Osteoblast (primary cell): Measurements from ENCODE around the gene LUZP1. TPM values are rescaled to one million over a fixed set of nuclear protein-coding genes. Genes with fewer than 3 reads are reported as not detected.
A peak's percentile ranks its signal among the peaks of the same experiment; 100 is the strongest.
"Not testable (repeated sequence)": the region's sequence is repeated elsewhere in the genome, so short reads cannot be mapped to it uniquely, and the experiment has no call there.

Experiments used
- DNase-seq: peaks from one replicate; pipeline ENCODE4 v3.0.0; 2011; ENCODE audit warnings: low spot score, mixed read lengths; ENCODE audit not compliant: insufficient read length; ENCODE audit errors: missing footprints
- H2AFZ ChIP-seq: 2 replicates; pipeline ENCODE4 v1.6.0; 2011; ENCODE audit warnings: mild to moderate bottlenecking, low read length
- H3K27ac ChIP-seq: 2 replicates; pipeline ENCODE4 v1.5.1; 2011; ENCODE audit warnings: mild to moderate bottlenecking, low read depth, low read length, moderate library complexity
- H3K27me3 ChIP-seq: 2 replicates; pipeline ENCODE4 v1.6.0; 2012; ENCODE audit warnings: mild to moderate bottlenecking, control low read depth, inconsistent platforms, low read length, moderate library complexity; ENCODE audit not compliant: insufficient read depth
- H3K36me3 ChIP-seq: 2 replicates; pipeline ENCODE4 v1.5.1; 2011; ENCODE audit warnings: mild to moderate bottlenecking, low read length, control low read depth, moderate library complexity; ENCODE audit not compliant: insufficient read depth
- H3K4me1 ChIP-seq: 2 replicates; pipeline ENCODE4 v1.5.1; 2011; ENCODE audit warnings: mild to moderate bottlenecking, low read length, control low read depth, moderate library complexity; ENCODE audit not compliant: insufficient read depth
- H3K4me2 ChIP-seq: 2 replicates; pipeline ENCODE4 v1.6.0; 2011; ENCODE audit warnings: mild to moderate bottlenecking, low read length; ENCODE audit not compliant: insufficient read depth
- H3K4me3 ChIP-seq: fragments of 200-600 bp; sonication (generic); 3 replicates; pipeline ENCODE4 v1.5.1; 2012; ENCODE audit warnings: mild to moderate bottlenecking, low read length, inconsistent platforms; ENCODE audit not compliant: insufficient read depth
- H3K79me2 ChIP-seq: 2 replicates; pipeline ENCODE4 v1.6.0; 2012; ENCODE audit warnings: mild to moderate bottlenecking, low read length, control low read depth, inconsistent platforms; ENCODE audit not compliant: insufficient read depth
- H3K9me3 ChIP-seq: 2 replicates; pipeline ENCODE4 v1.5.1; 2011; ENCODE audit warnings: low read depth, low read length, control low read depth
- H4K20me1 ChIP-seq: 2 replicates; pipeline ENCODE4 v1.6.0; 2012; ENCODE audit warnings: mild to moderate bottlenecking, low read length, control low read depth; ENCODE audit not compliant: insufficient read depth
- CTCF ChIP-seq: IDR thresholded peaks from 2 replicates; pipeline ENCODE4 v1.5.1; 2011; ENCODE audit warnings: mild to moderate bottlenecking, low read depth, low read length, moderate library complexity; ENCODE audit errors: extremely low read depth
- total RNA-seq: library from RNA; depleted of rRNA; stranded (reverse); fragments of >200 nt; gene quantifications from 2 replicates; pipeline ENCODE4 v1.2.3, GENCODE V29; 2012

LUZP1 gene
- total RNA-seq, 1 donor = 30.0 TPM

DNA sequence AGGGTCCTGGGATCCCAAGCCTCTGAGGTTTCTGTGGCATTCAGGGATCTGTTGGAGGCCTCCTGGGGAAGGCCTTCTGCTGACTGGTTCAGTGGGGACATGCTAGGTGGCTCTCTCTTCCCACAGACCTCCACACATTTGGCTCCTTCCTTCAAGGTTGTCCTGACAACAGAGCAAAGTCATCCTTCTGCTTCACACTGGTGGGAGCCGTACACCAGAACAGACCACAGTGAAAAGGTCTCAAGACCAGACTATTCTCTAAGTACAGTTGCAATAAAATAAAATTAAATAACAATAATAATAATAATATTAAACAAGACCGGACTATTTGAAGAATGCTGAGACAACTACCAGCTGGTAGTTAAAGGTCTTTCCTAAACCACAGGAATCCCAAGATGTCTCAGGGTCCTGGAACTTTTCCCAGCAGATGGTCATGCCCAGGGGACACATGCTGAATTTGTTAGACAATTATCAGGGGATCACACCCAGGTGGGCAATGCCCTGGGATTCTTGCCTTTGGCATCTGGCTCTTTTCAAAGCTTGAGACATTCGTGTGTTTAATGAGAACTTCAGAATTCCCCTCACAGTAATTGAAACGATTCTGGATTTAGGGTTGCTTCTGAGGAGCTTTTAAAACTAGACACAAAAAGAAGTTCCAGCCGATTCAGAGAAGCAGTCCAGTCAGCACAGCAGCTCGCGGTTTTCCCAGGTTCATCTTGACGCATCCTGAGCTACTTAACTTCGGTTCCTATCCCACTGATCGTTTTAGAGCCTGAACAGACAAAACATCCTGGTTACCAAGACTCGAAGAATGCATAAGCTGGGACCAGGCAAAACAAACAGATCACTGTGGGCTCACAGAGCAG lies 25.7 kb upstream of the LUZP1 start:
- no peaks in the 10 kb centered on the region for H3K9me3 ChIP-seq
- peak overlapping the region; percentile 100 for H3K27ac ChIP-seq
- peak overlapping the region; percentile 34 for H3K4me3 ChIP-seq
- no peak for TF ChIP-seq CTCF
- H3K79me2 ChIP-seq = no peaks in the 10 kb centered on the region
- peak; percentile 94 for DNase-seq
- H3K4me2 ChIP-seq = peak overlapping the region; percentile 73
- no peaks in the 10 kb centered on the region for H3K36me3 ChIP-seq
- no peaks in the 10 kb centered on the region for H3K27me3 ChIP-seq
- no peaks in the 10 kb centered on the region for H4K20me1 ChIP-seq
- H3K4me1 ChIP-seq = peaks cover 53% of the 10 kb centered on the region
- H2AFZ ChIP-seq = no peak overlapping the region

GRCh38 chr1:23193391-23194118 lies 24.9 kb upstream of the LUZP1 start:
- Histone ChIP-seq H3K27ac (peak overlapping the region; percentile 100), H4K20me1 (no peaks in the 10 kb centered on the region), H3K36me3 (no peaks in the 10 kb centered on the region), H3K9me3 (no peaks in the 10 kb centered on the region), H3K4me1 (peaks cover 50% of the 10 kb centered on the region), H3K4me2 (peak overlapping the region; percentile 38), H2AFZ (no peak overlapping the region), H3K4me3 (no peak overlapping the region), H3K27me3 (no peaks in the 10 kb centered on the region), H3K79me2 (no peaks in the 10 kb centered on the region)
- no peak for TF ChIP-seq CTCF
- no peak for DNase-seq

DNA sequence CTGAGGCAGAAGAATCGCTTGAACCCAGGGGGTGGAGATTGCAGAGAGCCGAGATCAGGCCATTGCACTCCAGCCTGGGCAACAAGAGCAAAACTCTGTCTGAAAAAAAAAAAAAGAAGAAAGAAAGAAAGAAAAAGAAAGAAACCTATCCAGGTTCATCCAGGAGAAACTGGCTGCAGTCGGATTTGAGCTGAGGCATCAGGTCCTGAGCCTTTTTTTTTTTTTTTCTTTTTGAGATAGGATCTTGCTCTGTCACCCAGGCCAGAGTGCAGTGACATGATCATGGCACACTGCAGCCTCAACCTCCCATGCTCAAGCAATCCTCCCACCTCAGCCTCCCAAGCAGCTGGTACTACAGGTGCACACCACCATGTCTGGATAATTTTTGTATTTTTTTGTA lies 22.5 kb upstream of the LUZP1 start:
- Histone ChIP-seq H3K27me3 (no peaks in the 10 kb centered on the region), H3K4me3 (no peak overlapping the region), H3K36me3 (no peaks in the 10 kb centered on the region), H3K9me3 (no peaks in the 10 kb centered on the region), H4K20me1 (no peaks in the 10 kb centered on the region), H3K4me1 (peaks cover 30% of the 10 kb centered on the region), H2AFZ (no peak overlapping the region), H3K27ac (no peak overlapping the region), H3K79me2 (no peaks in the 10 kb centered on the region), H3K4me2 (no peak overlapping the region)
- no peak for DNase-seq
- no peak for TF ChIP-seq CTCF

GRCh38 chr1:23188936-23189452 lies 20.3 kb upstream of the LUZP1 start:
- H3K27ac ChIP-seq = peak overlapping the region; percentile 69
- H3K27me3 ChIP-seq = not testable (repeated sequence)

More at GRCh38 chr1:23188936-23189452, 20.3 kb upstream of the LUZP1 start:
- H3K4me2 ChIP-seq, H2AFZ ChIP-seq, H4K20me1 ChIP-seq, H3K9me3 ChIP-seq, H3K79me2 ChIP-seq, H3K36me3 ChIP-seq, H3K4me3 ChIP-seq: not testable (repeated sequence)
- DNase-seq = peak; percentile 73
- peaks cover 15% of the 10 kb centered on the region for H3K4me1 ChIP-seq
